NCI-H2107 treated with DMSO at 0.1 percent for 48 hours (cell line): ENCODE results near the gene BICD2.
"Not testable (repeated sequence)": the region's sequence is repeated elsewhere in the genome, so short reads cannot be mapped to it uniquely, and the experiment has no call there.

ENCODE experiments used
- DNase-seq: peaks from one replicate; lab custom pipeline; 2025; ENCODE audit not compliant: unreplicated experiment; lab: John Stamatoyannopoulos, UW

BICD2 gene

GRCh38 chr9:92764381-92764987, at the start of gene BICD2:
Gene BICD2 (minus strand): TSS chr9:92764833. CDS start chr9:92764744, 89 bp downstream.
- DNase-seq, result no peak

GRCh38 chr9:92809629-92810326, 45.1 kb upstream of the BICD2 start:
- not testable (repeated sequence) for DNase-seq

- DNase-seq, result peak; percentile 26
These were observed 44.3 kb upstream of the BICD2 start for GRCh38 chr9:92808726-92809451.

GRCh38 chr9:92807757-92808725, 43.4 kb upstream of the BICD2 start:
- DNase-seq, result peak; percentile 15

GRCh38 chr9:92807031-92807756, 42.6 kb upstream of the BICD2 start:
- no peak for DNase-seq

GRCh38 chr9:92804727-92805126, 40.1 kb upstream of the BICD2 start:
- DNase-seq, result no peak

- no peak for DNase-seq
These were observed 33.7 kb upstream of the BICD2 start for GRCh38 chr9:92798358-92798757.

- DNase-seq, result not testable (repeated sequence)
These were observed 31.7 kb upstream of the BICD2 start for GRCh38 chr9:92796337-92796804.

- DNase-seq, result no peak
These were observed 31.1 kb upstream of the BICD2 start for GRCh38 chr9:92795598-92796336.

- no peak for DNase-seq
These were observed 30.4 kb upstream of the BICD2 start for GRCh38 chr9:92795000-92795399.

GRCh38 chr9:92794426-92794825, 29.8 kb upstream of the BICD2 start:
- no peak for DNase-seq

GRCh38 chr9:92790542-92791527, 26.2 kb upstream of the BICD2 start:
- peak; percentile 51 for DNase-seq

- DNase-seq, result no peak
These were observed 21.7 kb upstream of the BICD2 start for GRCh38 chr9:92786298-92786697.

- peak; percentile 43 for DNase-seq
These were observed 17.3 kb upstream of the BICD2 start for GRCh38 chr9:92781899-92782298.

GRCh38 chr9:92780206-92780605, 15.6 kb upstream of the BICD2 start:
- no peak for DNase-seq

GRCh38 chr9:92775466-92775865, 10.8 kb upstream of the BICD2 start:
- no peak for DNase-seq

- DNase-seq, result peak; percentile 47
These were observed 9.6 kb upstream of the BICD2 start for GRCh38 chr9:92774274-92774673.

GRCh38 chr9:92773810-92774209, 9.2 kb upstream of the BICD2 start:
- no peak for DNase-seq
